Upper lobe of right lung (tissue), 1 donor: Measurements from ENCODE around the gene CFB. TPM values are rescaled to one million over a fixed set of nuclear protein-coding genes. Genes with fewer than 3 reads are reported as not detected.
"Not testable (repeated sequence)": the region's sequence is repeated elsewhere in the genome, so short reads cannot be mapped to it uniquely, and the experiment has no call there.

Experiments
- ATAC-seq: fragments of 200-7000 bp; cut with Tn5 transposase; one replicate; pipeline ENCODE4 v1.9.1; 2020; ENCODE audit warnings: mild to moderate bottlenecking, moderate library complexity
- DNase-seq: peaks from one replicate; pipeline ENCODE4 v3.0.0-alpha.2; 2020
- H3K27ac ChIP-seq: fragments of 200-600 bp; one replicate; pipeline ENCODE4 v1.8.0; 2022
- H3K27me3 ChIP-seq: fragments of 200-600 bp; one replicate; pipeline ENCODE4 v1.8.0; 2022; ENCODE audit warnings: mild to moderate bottlenecking
- H3K36me3 ChIP-seq: fragments of 200-600 bp; one replicate; pipeline ENCODE4 v1.8.0; 2022
- H3K4me1 ChIP-seq: fragments of 200-600 bp; one replicate; pipeline ENCODE4 v1.8.0; 2022
- H3K4me3 ChIP-seq: fragments of 200-600 bp; one replicate; pipeline ENCODE4 v1.8.0; 2022; ENCODE audit warnings: mild to moderate bottlenecking
- H3K9me3 ChIP-seq: fragments of 200-600 bp; one replicate; pipeline ENCODE4 v1.8.0; 2022
- CTCF ChIP-seq: fragments of 200-600 bp; IDR thresholded peaks from one replicate; pipeline ENCODE4 v1.8.0; 2022; ENCODE audit warnings: antibody characterized with exemption
- intact Hi-C: fragments of 100-400 bp; cut with DNase I; formaldehyde crosslinking; loops from one replicate; pipeline ENCODE4 v1.11.0; 2022
- total RNA-seq: library from RNA; stranded (reverse); fragmentation: NEBNext Ultra II Directional; extraction: Animal tissue kit (Norgen Biotek cat#: 25700); gene quantifications from one replicate; pipeline ENCODE4 v1.2.1, GENCODE V29; 2021
- donor health status: DM: no; HTN: yes; CAD: no; lungs with severe emphysema.

The CFB gene
- total RNA-seq, 1 donor from 2014 or later, result 74.9 TPM

GRCh38 chr6:31971993-31972708 is 26.3 kb downstream of the CFB start, which contains the start of gene DXO:
Gene DXO (minus strand): TSS chr6:31972138. CDS start chr6:31971675, 463 bp downstream.
- intact Hi-C loops, result no loop called here
- DNase-seq (peak; percentile 97), ATAC-seq (peak; percentile 94)
- H3K27me3 ChIP-seq, result no peaks in the 10 kb centered on the region
- H3K4me3 ChIP-seq, result peak within 1 kb of the TSS; percentile 84
- peaks cover 20% of the 10 kb centered on the region for H3K4me1 ChIP-seq
- H3K36me3 ChIP-seq, result peaks cover 28% of the 10 kb centered on the region
- peak within 1 kb of the TSS; percentile 99 for H3K27ac ChIP-seq
- TF ChIP-seq CTCF, result no peak
- no peaks in the 10 kb centered on the region for H3K9me3 ChIP-seq

- Histone ChIP-seq H3K9me3 (no peaks in the 10 kb centered on the region), H3K4me3 (peak overlapping the region; percentile 84), H3K4me1 (peaks cover 20% of the 10 kb centered on the region), H3K27ac (peak overlapping the region; percentile 99), H3K27me3 (no peaks in the 10 kb centered on the region), H3K36me3 (peaks cover 22% of the 10 kb centered on the region)
- ATAC-seq (no peak), DNase-seq (no peak)
- no peak for TF ChIP-seq CTCF
- intact Hi-C loops, result no loop called here
These were observed 26.9 kb downstream of the CFB start for GRCh38 chr6:31972709-31973350.

GRCh38 chr6:31976065-31976464 is 30.2 kb downstream of the CFB start:
- ATAC-seq, H3K27me3 ChIP-seq, H3K4me3 ChIP-seq, H3K9me3 ChIP-seq, intact Hi-C loops, H3K27ac ChIP-seq: not testable (repeated sequence)
- Histone ChIP-seq H3K4me1 (peaks cover 16% of the 10 kb centered on the region), H3K36me3 (peaks cover 13% of the 10 kb centered on the region)
- peak; percentile 54 for DNase-seq

GRCh38 chr6:31977816-31978431 is 32.0 kb downstream of the CFB start:
- DNase-seq, result no peak
- Histone ChIP-seq H3K36me3 (peaks cover 13% of the 10 kb centered on the region), H3K9me3 (no peaks in the 10 kb centered on the region), H3K4me3 (no peak overlapping the region), H3K27ac (no peak overlapping the region), H3K4me1 (peaks cover 7% of the 10 kb centered on the region), H3K27me3 (no peaks in the 10 kb centered on the region)
- no peak for ATAC-seq
- no peak for TF ChIP-seq CTCF
- intact Hi-C loops, result no loop called here

GRCh38 chr6:31978831-31979230 is 32.9 kb downstream of the CFB start:
- H3K36me3 ChIP-seq, result peaks cover 13% of the 10 kb centered on the region
- no peak overlapping the region for H3K4me3 ChIP-seq
- no peaks in the 10 kb centered on the region for H3K9me3 ChIP-seq
- no peak overlapping the region for H3K27ac ChIP-seq
- no peaks in the 10 kb centered on the region for H3K27me3 ChIP-seq
- no peaks in the 10 kb centered on the region for H3K4me1 ChIP-seq
- DNase-seq (peak; percentile 16), ATAC-seq (no peak)
- intact Hi-C loops, result no loop called here
- TF ChIP-seq CTCF, result no peak
